Suprapubic skin (tissue), 4 donors: Measurements from ENCODE around the gene UBASH3A. TPM values are rescaled to one million over a fixed set of nuclear protein-coding genes. Genes with fewer than 3 reads are reported as not detected.
A peak's percentile ranks its signal among the peaks of the same experiment; 100 is the strongest.

Experiments used
- DNase-seq, 2 donors: peaks; one replicate each; pipeline ENCODE4 v3.0.0-alpha.2; 2019; ENCODE audit warnings: low spot score in 2 of 2
- H3K27ac ChIP-seq: fragments of 200-600 bp; sonication (generic); one replicate; pipeline ENCODE4 v1.5.1; 2019
- H3K27me3 ChIP-seq: fragments of 200-600 bp; sonication (generic); one replicate; pipeline ENCODE4 v1.5.1; 2019
- H3K36me3 ChIP-seq: fragments of 200-600 bp; sonication (generic); one replicate; pipeline ENCODE4 v1.5.1; 2019
- H3K4me1 ChIP-seq: fragments of 200-600 bp; sonication (generic); one replicate; pipeline ENCODE4 v1.5.1; 2019
- H3K4me3 ChIP-seq: fragments of 200-600 bp; sonication (generic); one replicate; pipeline ENCODE4 v1.5.1; 2019; ENCODE audit warnings: mild to moderate bottlenecking
- H3K9me3 ChIP-seq: fragments of 200-600 bp; sonication (generic); one replicate; pipeline ENCODE4 v1.5.1; 2019
- CTCF ChIP-seq, 2 donors: fragments of 200-600 bp in 1 of 2; fragments of 450-650 bp in 1 of 2; sonication (generic) in 1 of 2; IDR thresholded peaks; one replicate each; pipeline ENCODE4 v1.5.1; 2016 to 2019; ENCODE audit warnings: antibody characterized with exemption in 2 of 2, mild to moderate bottlenecking in 1 of 2, moderate library complexity in 1 of 2
- EP300 ChIP-seq: sonication (generic); formaldehyde crosslinking; IDR thresholded peaks from one replicate; pipeline ENCODE4 v1.6.1; 2017; ENCODE audit warnings: antibody characterized with exemption
- POLR2A ChIP-seq, 2 donors: fragments of 450-650 bp; IDR thresholded peaks; one replicate each; pipeline ENCODE4 v1.6.1; 2017; ENCODE audit warnings: antibody characterized with exemption in 2 of 2, mild to moderate bottlenecking in 2 of 2, moderate library complexity in 2 of 2
- POLR2AphosphoS5 ChIP-seq, 3 donors: sonication (generic); formaldehyde crosslinking; IDR thresholded peaks; one replicate each; pipeline ENCODE4 v1.6.1; 2017; ENCODE audit warnings: antibody characterized with exemption in 3 of 3
- WGBS: methylation state at CpG from one replicate; pipeline ENCODE4 v1.1.5; 2018; 5-methylcytosine and 5-hydroxymethylcytosine counted together
- total RNA-seq, 4 donors: library from RNA; depleted of rRNA; stranded (reverse); fragments of >200 nt; gene quantifications; one replicate each; pipeline ENCODE4 v1.1.0, GENCODE V29; 2016

Gene UBASH3A
- total RNA-seq, 4 donors from 2014 or later: 0.36 to 1.0 (median 0.47) TPM; not detected in 1

GRCh38 chr21:42461881-42462877, 58.5 kb downstream of the UBASH3A start:
- Histone ChIP-seq H3K4me3 (no peak overlapping the region), H3K36me3 (no peaks in the 10 kb centered on the region), H3K9me3 (no peaks in the 10 kb centered on the region), H3K27me3 (no peaks in the 10 kb centered on the region), H3K4me1 (peaks cover 3% of the 10 kb centered on the region), H3K27ac (no peak overlapping the region)
- 83% methylated on average over 10 of the region's 10 CpGs for WGBS
- no peak for TF ChIP-seq POLR2A (IDR thresholded peaks at IDR 0.05)
- TF ChIP-seq CTCF (IDR thresholded peaks at IDR 0.05): no peak
- no peak for TF ChIP-seq POLR2AphosphoS5 (IDR thresholded peaks at IDR 0.05)
- no peak for TF ChIP-seq EP300
- peak; percentile 38 to 56 for DNase-seq

DNA sequence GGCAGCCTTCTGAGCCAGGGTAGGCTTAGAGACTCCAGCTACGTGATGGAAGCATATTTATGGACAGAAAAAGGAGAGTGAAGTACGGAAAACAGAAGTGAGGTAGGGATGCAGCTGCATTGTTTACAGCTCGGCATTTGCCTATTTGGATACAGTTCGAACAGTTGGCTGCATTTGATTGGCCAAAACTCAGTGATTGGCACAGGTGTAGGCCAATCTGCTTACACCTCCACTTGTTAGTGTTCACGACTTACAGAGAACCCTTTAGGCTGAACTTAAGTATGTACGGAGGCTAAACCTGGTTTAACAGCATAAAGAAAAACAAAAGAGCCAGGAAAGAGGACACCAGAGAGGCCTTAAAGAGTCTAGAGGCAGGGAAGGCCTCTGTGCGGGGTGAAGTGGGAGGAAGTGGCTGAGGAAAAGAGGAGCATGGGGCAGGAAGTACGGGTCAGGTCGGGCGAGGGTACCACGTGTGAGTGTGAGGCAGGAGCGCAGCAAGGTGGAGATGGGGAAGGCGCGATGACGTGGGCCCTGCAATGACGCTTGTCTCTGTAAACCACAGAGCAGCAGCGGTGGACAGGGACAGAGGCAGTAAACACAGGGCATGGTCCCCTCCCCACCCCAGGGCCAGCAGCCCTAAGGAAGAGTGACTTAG, 60.3 kb downstream of the UBASH3A start:
- H3K4me3 ChIP-seq: no peak overlapping the region
- H3K36me3 ChIP-seq: no peaks in the 10 kb centered on the region
- 78% methylated on average over 17 of the region's 17 CpGs for WGBS
- peaks cover 6% of the 10 kb centered on the region for H3K4me1 ChIP-seq
- no peaks in the 10 kb centered on the region for H3K27me3 ChIP-seq
- no peak overlapping the region for H3K27ac ChIP-seq
- peak in 1 of 2 donors; percentile 67 for DNase-seq
- H3K9me3 ChIP-seq: no peaks in the 10 kb centered on the region
- TF ChIP-seq POLR2AphosphoS5 (IDR thresholded peaks at IDR 0.05) (no peak), EP300 (no peak), POLR2A (IDR thresholded peaks at IDR 0.05) (no peak), CTCF (IDR thresholded peaks at IDR 0.05) (no peak)

GRCh38 chr21:42465008-42465802, 61.5 kb downstream of the UBASH3A start:
- H3K4me1 ChIP-seq: peaks cover 6% of the 10 kb centered on the region
- TF ChIP-seq CTCF (IDR thresholded peaks at IDR 0.05) (no peak), EP300 (no peak), POLR2A (IDR thresholded peaks at IDR 0.05) (no peak), POLR2AphosphoS5 (IDR thresholded peaks at IDR 0.05) (no peak)
- WGBS: 51% methylated on average over 8 of the region's 8 CpGs
- H3K36me3 ChIP-seq: no peaks in the 10 kb centered on the region
- no peaks in the 10 kb centered on the region for H3K27me3 ChIP-seq
- H3K4me3 ChIP-seq: no peak overlapping the region
- DNase-seq: peak; percentile 8 to 16
- H3K9me3 ChIP-seq: no peaks in the 10 kb centered on the region
- no peak overlapping the region for H3K27ac ChIP-seq

- Histone ChIP-seq H3K27ac (no peak overlapping the region), H3K36me3 (no peaks in the 10 kb centered on the region), H3K4me3 (no peak overlapping the region), H3K9me3 (no peaks in the 10 kb centered on the region), H3K27me3 (no peaks in the 10 kb centered on the region), H3K4me1 (peaks cover 6% of the 10 kb centered on the region)
- 98% methylated on average over 3 of the region's 3 CpGs for WGBS
- DNase-seq: peak in 1 of 2 donors; percentile 5
- TF ChIP-seq EP300 (no peak), CTCF (IDR thresholded peaks at IDR 0.05) (no peak), POLR2A (IDR thresholded peaks at IDR 0.05) (no peak), POLR2AphosphoS5 (IDR thresholded peaks at IDR 0.05) (no peak)
Observed at GRCh38 chr21:42465803-42466127, 62.1 kb downstream of the UBASH3A start.
